NCI-H1417 treated with DMSO at 0.1 percent for 48 hours (cell line): ENCODE data around the gene ZNF679.
"Not testable (repeated sequence)": the region's sequence is repeated elsewhere in the genome, so short reads cannot be mapped to it uniquely, and the experiment has no call there.

Source experiments
- DNase-seq: peaks from one replicate; lab custom pipeline; 2025; lab: John Stamatoyannopoulos, UW

The ZNF679 gene

GRCh38 chr7:64310426-64310825 lies 82.2 kb downstream of the ZNF679 start:
- DNase-seq, result no peak

GRCh38 chr7:64312826-64313225 lies 84.6 kb downstream of the ZNF679 start:
- DNase-seq, result no peak

GRCh38 chr7:64313740-64314491 lies 85.6 kb downstream of the ZNF679 start, which contains the start of gene ZNF736:
TSS of gene ZNF736 (plus strand) at chr7:64313961. CDS start at chr7:64314151, 190 bp downstream.
- peak; percentile 92 for DNase-seq

GRCh38 chr7:64314566-64314965 lies 86.3 kb downstream of the ZNF679 start:
- no peak for DNase-seq

DNA sequence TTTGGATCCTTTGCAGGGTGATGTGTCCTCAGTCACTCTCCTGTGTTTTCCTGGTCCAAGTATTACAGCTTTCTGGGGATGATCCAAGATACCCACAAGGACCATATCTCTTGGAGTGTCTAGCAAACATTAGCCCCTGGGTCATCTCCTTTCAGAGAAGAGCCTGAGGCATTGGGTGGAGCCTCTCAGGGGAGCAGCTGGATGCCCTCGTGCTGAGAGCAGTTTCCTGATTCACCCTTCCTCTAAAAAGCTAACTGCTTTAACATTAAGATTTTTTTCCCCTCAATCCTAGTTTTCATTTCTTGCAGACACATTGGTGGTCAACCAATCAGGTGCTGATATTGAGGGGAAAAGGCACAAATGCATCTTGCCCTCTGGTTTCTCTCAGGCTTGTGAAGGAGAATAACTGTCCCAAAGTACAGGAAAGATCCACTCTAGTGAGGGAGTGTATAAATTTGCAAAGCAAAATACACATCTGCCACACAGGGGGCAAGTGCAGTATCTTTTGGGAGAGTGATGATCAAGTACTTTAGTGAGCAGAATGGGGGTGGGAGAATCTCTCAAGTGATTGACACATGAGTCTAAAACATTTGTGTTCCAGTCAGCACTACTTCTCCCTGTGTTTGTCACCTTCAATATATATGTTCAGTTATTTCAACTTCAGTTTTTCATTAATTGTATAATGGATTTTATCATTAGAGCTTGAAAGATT lies 87.9 kb downstream of the ZNF679 start:
- not testable (repeated sequence) for DNase-seq
